Measurements from ENCODE around the gene OR2V1.
"Not testable (repeated sequence)": the region's sequence is repeated elsewhere in the genome, so short reads cannot be mapped to it uniquely, and the experiment has no call there.

OR2V1 gene

DNA sequence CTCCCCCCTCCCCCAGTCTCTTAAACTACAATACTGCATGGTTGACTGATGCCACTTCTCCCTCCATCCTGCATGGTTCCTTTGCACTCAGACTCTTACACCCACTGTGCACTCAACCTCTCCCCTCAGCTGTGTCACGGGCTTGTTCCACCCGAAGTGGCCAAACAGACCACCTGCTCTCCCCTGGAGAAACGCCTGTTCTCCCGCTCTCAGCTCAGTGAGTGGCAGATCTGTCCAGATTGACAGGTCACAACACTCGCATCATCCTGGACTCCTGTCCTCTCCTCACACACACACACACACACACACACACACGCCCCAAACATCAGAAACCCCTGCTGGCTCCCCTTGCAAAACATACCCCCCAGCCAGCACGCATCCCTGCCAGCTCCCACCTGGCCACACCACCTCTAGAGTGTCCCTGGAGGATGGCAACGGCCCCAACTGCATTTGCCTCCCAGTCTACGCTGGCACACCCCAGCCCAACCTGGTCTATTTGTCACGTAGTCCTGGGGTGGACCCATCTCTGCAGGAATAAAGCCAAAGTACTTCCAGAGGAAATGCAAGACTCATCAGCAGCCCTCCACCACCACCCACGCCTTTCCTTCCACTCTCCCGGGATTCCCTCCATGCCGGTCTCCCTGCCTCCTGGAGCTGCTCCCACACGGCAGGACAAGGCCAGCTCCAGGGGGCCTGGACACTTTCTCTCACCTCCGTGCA, 2.9 kb downstream of the OR2V1 start:
- no peak for DNase-seq (ENCODE audit: low spot score)

DNA sequence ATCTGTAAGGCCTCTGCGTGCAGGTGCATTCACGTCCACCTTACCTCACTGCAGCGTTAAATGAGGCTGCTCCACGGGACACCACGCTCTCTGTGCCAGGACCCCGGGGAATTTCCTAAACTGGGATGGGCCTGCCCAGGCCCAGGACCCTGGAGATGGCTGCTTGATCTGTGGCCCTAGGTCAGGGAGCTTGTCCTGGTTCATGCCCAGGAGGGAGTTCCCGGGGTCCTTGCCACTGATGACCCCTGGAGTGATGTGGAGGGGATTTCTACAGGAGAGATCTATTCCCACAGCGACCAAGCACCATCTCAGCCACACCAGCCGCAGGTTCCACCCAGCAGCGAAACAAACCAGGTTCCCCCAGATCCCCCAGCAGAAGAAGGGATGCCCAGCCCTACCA, 3.5 kb downstream of the OR2V1 start:
- DNase-seq (ENCODE audit: low spot score), result no peak

DNA sequence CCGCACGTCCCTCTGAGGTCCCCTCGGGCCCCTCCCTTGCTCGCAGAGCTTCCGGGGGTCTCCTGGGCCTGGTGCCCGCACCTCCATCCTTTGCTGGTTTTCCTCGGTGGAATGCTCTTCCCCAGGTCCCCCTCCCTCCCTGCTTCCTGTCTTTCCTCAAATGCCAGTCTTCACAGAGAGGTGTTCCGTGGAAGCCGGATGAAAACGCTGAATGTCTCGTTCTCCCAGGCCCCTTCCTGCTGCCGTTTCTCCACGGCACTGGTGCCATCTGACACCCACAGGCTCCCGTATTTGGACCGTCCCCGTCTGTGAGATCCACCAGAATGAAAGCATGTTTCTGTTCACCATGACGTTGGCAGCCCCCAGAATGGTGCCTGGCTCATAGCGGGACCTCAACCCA, 4.1 kb downstream of the OR2V1 start:
- no peak for DNase-seq (ENCODE audit: low spot score)

DNA sequence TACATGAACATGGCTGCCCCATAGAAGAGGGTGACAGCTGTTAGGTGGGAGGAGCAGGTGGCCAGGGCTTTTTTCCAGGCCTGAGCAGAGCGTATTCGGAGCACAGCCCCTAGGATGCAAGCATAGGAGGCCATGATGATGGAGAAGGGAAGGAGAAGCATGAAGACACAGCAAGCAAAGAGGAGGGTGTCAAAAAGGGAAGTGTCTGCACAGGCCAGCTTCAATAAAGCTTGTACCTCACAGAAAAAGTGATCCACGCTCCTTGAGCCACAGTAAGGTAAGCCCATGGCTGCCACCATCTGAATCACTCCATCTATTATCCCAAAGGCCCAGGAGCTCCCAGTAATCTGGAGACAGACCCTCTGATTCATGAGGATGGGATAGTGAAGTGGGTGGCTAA, 6.4 kb downstream of the OR2V1 start:
- no peak for DNase-seq (ENCODE audit: low spot score)

DNA sequence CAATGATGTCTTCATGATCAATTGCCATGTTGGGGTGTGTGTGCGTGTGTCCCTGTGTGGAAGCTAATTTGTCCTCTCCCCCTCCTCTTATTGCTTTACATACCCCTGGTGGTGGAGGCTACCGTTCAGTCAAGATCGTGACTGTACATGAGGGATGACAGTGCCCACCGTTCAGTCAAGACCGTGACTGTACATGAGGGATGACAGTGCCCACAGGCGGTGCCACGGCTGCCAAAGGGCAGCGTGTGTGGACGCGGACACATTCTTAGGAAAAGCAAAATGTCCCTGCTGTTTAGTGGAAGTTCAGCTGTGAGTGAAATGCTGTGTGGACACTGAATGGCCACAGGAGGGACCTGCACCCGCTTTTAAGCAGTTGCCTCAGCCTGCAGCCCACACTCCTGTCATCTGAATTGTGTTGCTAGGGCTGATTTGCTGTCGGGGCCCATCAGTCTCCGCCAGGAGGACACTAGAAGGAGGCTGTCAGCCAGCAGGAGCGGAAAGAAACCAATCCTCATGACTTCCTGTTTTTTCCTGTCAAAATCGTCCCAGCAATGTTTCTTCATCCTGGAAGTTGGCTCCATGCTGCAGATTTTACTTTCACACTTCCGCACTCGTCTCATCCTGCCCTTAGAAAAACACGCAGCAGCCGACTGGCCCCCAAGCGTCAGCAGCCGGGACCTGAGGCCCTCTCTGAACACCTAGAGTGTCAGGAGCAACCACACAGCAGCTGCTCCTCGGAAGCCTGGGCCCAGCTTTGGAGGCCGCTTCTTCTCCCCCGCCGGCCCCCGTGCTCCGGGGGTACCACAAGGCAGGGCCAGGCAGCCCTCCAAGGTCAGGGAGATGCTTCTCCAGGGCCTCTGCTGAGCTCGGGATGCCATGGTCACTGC, 9.1 kb downstream of the OR2V1 start:
- no peak for DNase-seq (ENCODE audit: low spot score)

DNA sequence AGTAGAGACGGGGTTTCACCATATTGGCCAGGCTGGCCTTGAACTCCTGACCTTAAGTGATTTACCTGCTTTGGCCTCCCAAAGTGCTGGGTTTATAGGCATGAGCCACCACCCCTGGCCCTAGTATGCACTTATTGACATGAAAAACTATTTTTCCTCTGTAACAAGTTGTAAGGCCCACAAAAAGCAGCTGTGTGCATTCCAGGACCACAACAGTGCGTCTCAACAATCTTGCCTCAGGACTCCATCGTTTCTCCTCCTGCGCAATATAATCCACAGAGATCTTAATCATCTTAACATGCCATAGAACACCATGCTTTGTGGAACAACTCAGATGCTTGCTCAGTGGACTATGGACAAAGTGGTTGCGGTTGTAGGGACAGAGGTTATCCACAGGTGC, 10.2 kb downstream of the OR2V1 start:
- no peak for DNase-seq (ENCODE audit: low spot score)

DNA sequence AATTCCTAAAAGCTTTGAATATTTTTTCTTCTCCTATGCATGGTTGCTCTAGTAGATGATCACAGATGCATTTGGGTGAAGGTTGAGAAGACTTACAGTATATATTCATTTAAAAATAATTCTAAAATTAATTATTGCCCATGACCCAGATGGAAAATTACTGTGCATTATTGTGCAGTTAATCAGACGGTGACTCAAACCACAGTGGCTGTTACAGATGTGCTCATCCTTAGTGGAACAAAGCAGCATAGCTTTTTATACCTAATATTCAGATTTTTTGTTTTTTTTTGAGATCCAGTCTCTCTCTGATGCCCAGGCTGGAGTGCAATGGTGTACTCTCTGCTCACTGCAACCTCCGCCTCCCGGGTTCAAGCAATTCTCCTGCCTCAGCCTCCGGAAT, 10.7 kb downstream of the OR2V1 start:
- DNase-seq (ENCODE audit: low spot score), result no peak

DNA sequence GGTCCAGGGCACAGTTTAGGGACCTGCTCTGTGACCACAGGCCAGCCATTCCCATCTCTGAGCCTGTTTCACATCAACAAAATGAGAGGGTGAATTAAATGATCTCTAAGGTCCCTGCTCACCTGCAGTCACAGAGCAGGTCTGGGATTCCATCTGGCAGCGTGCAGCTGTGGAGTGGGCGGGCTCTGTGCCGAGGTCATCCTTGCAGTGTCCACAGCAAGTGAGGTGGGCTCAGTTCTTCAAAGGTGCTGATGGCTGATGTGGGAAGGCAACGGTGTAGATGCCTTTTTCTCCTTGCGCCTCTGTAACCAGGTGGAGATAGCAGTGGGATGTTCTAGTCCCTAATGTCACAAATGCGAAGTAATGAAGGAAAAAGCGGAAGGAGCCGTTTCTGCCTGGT, 11.9 kb downstream of the OR2V1 start:
- DNase-seq (ENCODE audit: low spot score), result no peak

DNA sequence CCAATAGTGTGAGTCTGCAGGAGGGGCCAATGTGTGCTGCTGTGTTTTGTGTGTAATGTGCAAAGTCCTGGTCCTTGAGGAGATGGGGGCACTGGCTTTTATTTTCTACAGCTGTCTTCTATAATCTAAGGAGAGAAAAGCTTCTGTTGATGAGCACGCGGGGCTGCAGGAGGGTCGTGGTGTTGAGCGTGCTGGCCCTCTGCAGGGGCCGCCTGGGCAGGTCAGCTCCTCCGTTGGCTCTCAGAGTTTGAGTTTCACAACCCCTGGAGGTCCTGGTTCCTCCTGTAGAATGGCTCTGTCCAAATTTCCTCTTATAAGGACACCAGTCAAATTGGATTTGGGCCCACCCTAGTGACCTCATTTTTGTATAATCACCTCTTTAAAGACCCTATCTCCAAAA, 12.6 kb downstream of the OR2V1 start:
- no peak for DNase-seq (ENCODE audit: low spot score)

DNA sequence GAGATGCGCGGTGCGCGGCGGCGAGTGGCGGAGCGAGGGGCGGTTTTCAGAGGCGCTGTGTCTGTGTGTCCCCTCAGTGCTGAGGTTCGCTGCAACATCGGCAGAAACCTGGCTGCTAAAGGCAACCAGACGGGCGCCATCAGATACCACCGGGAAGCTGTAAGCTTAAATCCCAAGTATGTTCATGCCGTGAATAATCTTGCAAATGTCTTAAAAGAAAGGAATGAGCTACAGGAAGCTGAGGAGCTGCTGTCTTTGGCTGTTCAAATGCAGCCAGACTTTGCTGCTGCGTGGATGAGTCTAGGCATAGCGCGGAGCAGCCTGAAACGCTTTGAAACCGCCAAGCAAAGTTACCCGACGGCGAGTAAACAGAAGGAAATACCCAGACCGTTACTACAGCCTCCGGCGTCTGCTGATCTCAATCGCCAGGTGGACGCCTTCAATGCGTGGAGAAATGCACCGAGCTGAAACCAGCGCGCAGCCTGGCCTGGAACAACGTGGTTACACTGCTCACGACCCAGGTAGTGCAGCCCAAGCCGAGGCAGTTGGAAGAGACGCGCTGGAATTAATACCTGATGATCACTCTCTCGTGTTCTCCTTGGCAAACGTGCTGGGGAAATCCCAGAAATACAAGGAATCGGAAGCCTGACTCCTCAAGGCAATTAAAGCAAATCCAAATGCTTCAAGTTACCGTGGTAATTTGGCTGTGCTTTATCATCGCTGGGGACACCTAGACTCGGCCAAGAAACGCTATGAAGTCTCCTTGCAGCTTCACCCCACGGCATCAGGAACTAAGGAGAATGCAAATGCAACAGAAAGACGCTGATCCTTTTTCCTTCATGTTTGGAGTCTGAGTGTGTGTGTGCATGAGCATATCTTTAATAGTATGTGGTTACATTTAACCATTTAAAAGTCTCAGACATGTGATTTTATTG, 15.9 kb downstream of the OR2V1 start:
- peak; percentile 19 for DNase-seq (ENCODE audit: low spot score)

DNA sequence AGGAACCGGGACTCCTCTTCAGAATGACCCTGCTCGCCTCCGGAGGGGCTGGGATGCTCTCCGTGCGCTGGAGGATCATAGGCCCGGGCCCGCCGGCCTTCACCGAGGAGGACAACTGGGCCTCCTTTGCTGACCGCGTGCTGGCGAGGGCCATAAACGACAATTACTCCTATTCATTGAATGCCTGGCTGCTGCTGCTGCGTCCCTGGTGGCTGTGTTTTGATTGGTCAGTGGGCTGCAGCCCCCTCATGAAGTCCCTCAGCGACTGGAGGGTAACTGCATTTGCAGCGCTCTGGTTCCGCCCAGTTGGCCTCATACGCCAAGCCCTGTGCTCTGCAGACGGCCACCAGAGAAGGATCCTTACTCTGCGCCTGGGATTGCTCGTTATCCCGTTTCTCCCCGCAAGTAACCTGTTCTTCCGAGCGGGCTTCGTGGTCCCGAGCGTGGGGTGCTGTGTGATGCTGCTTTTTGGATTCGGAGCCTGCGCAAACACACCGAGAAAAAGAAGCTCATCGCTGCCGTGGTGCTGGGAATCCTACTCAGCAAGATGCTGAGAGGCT, 16.6 kb downstream of the OR2V1 start:
- DNase-seq (ENCODE audit: low spot score), result no peak

DNA sequence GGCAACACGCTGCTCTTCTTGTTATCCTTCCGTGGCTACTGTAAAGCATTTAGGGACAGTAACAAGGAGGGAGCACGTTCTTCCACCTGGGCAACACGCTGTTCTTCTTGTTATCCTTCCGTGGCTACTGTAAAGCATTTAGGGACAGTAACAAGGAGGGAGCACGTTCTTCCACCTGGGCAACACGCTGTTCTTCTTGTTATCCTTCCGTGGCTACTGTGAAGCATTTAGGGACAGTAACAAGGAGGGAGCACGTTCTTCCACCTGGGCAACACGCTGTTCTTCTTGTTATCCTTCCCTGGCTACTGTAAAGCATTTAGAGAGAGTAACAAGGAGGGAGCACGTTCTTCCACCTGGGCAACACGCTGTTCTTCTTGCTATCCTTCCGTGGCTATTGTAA, 17.4 kb downstream of the OR2V1 start:
- not testable (repeated sequence) for DNase-seq (ENCODE audit: low spot score)

DNA sequence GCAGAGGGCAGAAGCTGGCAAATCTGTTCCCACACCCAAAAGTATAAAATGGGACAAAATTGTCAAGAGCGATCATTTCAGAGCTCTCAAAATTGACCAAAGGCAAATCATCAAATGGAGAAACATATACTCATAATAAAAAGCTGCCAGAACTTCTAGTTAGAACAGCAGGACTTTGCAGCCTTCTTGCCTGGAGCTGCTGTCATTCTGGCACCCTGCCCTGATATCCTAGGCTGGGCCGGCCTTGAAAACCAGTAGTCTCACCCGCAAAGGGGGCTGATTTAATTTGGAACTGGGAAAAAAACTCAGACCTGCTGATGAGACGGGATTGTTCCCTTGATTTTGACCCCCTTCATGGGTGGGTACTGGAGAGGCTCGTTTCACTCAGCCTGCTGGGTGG, 18.5 kb downstream of the OR2V1 start:
- DNase-seq (ENCODE audit: low spot score), result no peak

DNA sequence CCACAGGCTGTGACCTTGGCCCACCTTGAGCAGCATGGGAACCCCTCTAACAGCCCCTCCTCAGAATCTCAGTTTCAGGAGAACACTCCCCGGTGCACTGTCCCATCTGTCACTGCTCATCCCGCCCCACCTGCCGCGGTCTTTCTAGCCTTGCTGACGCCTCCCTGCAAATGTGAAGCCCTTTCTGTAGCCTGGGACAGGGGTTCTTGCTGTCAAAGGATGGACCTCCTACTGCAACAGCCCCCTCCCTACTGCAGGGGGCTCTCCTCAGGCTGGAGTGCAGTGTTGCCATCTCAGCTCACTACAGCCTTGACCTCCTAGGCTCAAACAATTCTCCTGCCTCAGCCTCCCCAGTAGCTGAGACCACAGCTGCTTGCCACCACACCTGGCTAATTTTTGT, 20.0 kb downstream of the OR2V1 start:
- DNase-seq (ENCODE audit: low spot score), result no peak

DNA sequence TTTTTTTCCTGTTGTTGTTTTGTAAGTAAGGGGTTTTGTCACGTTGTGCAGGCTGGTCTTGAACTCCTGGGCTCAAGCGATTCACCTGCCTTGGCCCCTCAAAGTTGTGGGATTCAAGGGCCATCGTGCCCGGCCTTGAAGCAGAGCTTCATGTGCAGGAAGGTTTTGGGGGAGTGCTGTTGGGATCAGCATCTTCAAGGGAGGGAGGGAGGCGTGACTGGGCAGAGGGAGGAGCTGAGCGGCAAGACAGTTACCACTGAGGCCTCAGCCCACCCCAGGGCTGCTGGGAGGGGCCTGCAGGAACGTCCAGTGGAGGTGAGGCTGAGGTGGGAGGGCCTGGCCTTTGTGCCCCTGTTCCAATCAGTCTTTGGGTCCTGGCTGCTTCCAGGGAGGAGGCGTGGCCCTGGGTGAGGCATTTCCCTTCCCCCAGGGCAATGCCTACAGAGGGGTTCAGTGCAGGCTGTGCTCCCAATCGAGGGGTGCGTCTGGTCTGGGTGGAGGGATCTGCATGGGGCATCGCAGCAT, 21.4 kb downstream of the OR2V1 start:
- no peak for DNase-seq (ENCODE audit: low spot score)

DNA sequence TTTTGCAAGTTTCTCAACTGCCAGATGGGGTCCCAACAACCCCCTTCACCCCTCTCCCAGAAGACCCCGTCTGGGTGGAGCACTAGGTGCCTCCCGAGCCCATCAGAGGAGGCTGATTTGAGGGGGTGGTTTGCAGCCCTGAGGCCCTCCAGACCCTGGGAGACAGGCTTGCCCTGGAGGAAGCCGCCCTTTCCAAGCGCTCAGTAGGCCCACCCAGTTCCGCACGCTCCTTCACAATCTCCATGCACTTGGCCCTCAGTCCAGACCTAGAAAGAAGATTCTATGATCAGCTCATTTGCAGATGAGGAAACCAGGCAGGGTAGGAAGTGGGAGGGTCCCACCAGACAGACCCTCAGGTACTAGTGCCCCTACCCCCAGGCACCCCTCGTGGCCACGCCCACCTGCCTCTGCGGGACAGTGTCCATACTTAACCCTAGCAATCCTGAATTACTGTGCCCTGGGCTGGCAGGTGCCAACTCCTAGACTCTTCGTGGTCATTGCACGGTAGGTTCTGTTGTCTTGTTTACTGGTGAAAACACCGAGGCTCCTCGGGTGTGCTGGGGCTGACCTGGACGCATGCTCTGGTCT, 22.3 kb downstream of the OR2V1 start:
- no peak for DNase-seq (ENCODE audit: low spot score)

DNA sequence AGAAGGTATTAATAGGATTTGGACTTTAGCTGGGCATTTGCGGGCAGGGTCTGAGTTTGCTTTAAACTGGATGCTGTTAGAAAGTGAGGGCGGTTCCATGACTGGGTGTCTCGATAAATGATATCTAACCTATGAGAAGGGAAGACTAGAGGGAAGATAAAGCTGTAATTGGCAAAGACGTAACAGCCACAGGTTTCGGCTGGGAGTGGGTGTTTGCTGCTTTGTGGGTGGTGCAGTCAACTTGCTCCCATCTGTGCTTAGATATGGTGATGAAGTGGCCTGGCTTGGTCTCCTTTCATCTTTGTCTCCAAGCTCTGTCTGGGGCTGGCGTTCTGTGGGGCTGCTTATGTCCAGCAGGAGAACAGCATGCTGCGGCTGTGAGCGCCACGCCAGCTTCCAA, 23.3 kb downstream of the OR2V1 start:
- no peak for DNase-seq (ENCODE audit: low spot score)

DNA sequence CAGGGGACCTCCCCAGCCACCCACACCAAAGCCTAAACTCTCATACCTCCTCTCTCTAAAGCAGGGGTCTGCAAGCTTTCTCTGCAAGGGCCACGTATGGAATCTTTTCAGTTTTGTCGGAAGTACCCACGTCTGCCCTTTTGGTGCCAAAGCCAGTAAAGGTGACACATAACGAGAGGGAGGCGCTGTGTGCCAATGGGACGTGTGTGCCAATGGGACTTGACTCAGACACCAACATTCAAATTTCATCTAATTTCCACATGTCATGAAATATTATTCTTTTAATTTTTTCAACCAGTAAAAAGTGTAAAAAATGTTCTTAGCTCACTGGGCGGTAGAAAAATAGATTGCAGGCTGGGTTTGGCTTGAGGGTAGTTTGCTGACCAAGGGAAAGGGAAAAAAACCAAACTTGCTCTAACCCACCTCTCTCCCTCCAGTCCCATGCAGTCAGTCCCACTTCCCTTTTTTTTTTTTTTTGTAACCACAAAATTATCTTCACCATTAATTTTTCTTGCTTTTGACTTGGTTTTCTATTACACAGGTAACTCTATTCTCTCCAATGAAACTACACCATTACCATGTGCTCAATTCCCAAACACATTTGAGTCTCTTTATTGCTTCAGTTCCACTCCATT, 25.5 kb downstream of the OR2V1 start:
- no peak for DNase-seq (ENCODE audit: low spot score)

DNA sequence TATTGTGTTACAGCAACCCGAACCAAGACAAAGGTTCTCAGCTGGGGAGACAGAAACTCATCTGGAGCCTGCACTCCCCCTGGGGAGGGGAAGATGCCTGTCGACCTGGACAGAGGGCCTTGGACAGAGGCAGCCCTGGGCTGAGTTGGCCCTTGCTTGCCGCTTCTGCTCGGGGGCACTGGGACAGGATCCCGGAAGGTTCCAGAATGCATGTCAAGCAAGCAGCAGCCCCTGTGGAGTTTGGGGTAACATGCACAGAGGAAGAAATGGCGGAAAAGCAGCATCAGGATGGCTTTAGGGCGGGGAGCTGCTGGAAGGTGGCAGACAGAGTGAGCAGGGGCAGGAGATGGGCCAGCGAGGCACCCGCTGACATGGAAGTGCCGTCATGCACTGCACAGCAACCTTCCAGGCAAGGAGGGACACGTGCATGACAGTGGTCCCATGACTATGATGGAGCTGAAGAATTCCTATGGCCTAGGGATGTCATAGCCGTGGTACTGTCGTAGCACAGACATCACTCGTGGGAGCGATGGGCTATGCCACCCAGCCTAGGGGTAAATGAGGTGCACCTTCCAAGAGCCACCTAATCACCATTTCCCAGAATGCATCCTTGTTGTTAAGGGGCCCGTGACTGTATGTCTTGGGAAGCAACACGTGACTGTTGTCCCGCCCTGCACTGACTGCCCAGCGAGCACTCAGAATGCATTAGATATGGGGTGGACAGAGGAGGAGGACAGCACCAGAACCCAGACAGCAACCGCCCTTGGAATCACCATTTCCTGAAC, 26.2 kb downstream of the OR2V1 start:
- not testable (repeated sequence) for DNase-seq (ENCODE audit: low spot score)

DNA sequence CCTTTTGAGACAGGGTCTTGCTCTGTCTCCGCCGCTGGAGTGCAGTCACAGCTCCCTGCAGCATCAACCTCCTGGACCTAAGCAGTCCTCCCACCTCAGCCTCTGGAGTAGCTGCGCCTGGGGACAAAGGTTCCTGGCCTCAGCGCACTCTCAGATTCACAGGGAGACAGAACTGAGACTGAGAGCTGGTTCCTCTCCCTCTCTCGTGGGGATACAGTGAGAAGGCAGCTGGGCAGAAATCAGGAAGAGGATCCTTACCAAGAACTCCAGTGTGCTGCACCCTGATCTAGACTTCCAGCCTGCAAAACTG, 26.8 kb downstream of the OR2V1 start:
- not testable (repeated sequence) for DNase-seq (ENCODE audit: low spot score)
